Measurements from ENCODE around the gene DZIP1L. TPM values are rescaled to one million over a fixed set of nuclear protein-coding genes. Genes with fewer than 3 reads are reported as not detected.
"Not testable (repeated sequence)": the region's sequence is repeated elsewhere in the genome, so short reads cannot be mapped to it uniquely, and the experiment has no call there.

The DZIP1L gene
- total and polyA plus RNA-seq, 9 donors, result 4.9 to 29.0 (median 18.9) TPM

- Histone ChIP-seq H3K9me3 (no peaks in the 10 kb centered on the region), H3K4me3 (no peak overlapping the region), H3K4me1 (ENCODE audit: insufficient read depth) (peaks cover 2% of the 10 kb centered on the region), H3K27me3 (no peaks in the 10 kb centered on the region), H3K36me3 (no peaks in the 10 kb centered on the region), H3K27ac (no peak overlapping the region)
- intact Hi-C loops (cut with DNase I), result no loop called here
- WGBS, 3 donors, result 85 to 88% (median 86%) methylated on average over 8 of the region's 8 CpGs
- no peak for TF ChIP-seq CTCF (IDR thresholded peaks at IDR 0.05)
- TF ChIP-seq EP300 (IDR thresholded peaks at IDR 0.05), result no peak
- no peak for TF ChIP-seq POLR2A (IDR thresholded peaks at IDR 0.05)
- no peak for DNase-seq
Measured at GRCh38 chr3:138112362-138112761, 3.0 kb downstream of the DZIP1L start.

- intact Hi-C loops (cut with DNase I), result no loop called here
- H3K9me3 ChIP-seq, result no peaks in the 10 kb centered on the region
- H3K36me3 ChIP-seq, result no peaks in the 10 kb centered on the region
- H3K27me3 ChIP-seq, result no peaks in the 10 kb centered on the region
- TF ChIP-seq POLR2A (IDR thresholded peaks at IDR 0.05), result no peak
- DNase-seq, result no peak
- WGBS, 3 donors, result 96 to 97% (median 97%) methylated on average over 1 of the region's 1 CpG
- no peaks in the 10 kb centered on the region for H3K4me1 ChIP-seq (ENCODE audit: insufficient read depth)
- H3K27ac ChIP-seq, result no peak overlapping the region
- H3K4me3 ChIP-seq, result no peak overlapping the region
Measured at GRCh38 chr3:138105598-138105997, 9.8 kb downstream of the DZIP1L start.

- Histone ChIP-seq H3K4me3 (no peak overlapping the region), H3K27me3 (no peaks in the 10 kb centered on the region), H3K4me1 (ENCODE audit: insufficient read depth) (no peaks in the 10 kb centered on the region), H3K27ac (no peak overlapping the region), H3K9me3 (no peaks in the 10 kb centered on the region), H3K36me3 (no peaks in the 10 kb centered on the region)
- intact Hi-C loops (cut with DNase I), result no loop called here
- DNase-seq, result no peak
- TF ChIP-seq EP300 (IDR thresholded peaks at IDR 0.05) (no peak), POLR2A (IDR thresholded peaks at IDR 0.05) (no peak)
- WGBS, 3 donors, result 93 to 98% (median 95%) methylated on average over 19 of the region's 19 CpGs
Measured at GRCh38 chr3:138103466-138103865, 11.9 kb downstream of the DZIP1L start.

DNA sequence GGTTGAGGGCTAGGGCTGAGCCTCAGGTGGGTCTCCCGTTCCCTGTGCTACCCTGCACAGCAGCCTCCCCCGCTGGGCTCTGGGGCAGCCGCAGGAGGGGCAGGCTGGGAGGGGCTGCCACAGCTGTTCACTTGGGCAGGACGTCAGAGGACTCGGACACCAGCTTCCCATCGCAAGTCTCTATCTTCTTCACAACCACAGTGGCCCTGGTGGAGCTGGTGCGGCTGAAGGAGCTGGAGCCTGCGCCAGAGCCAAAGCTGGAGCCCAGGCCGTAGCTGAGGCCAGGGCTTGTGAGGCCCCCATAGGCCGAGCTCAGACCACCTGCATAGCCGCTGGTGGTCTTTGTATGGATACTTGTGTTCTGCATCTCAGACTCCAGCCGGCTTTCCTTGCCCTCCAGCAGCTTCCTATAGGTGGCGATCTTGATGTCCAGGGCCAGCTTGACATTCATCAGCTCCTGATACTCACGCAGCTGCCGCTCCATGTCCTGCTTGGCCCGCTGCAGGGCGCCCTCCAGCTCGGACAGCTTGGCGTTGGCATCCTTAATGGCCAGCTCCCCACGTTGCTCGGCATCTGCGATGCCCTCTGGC lies 14.0 kb downstream of the DZIP1L start:
- H3K4me3 ChIP-seq; intact Hi-C loops (cut with DNase I); H3K9me3 ChIP-seq; H3K36me3 ChIP-seq; H3K27me3 ChIP-seq; H3K27ac ChIP-seq; H3K4me1 ChIP-seq (ENCODE audit: insufficient read depth); DNase-seq: not testable (repeated sequence)
- 86 to 92% (median 87%) methylated on average over 22 of the region's 22 CpGs for WGBS, 3 donors

GRCh38 chr3:138099417-138099816 lies 16.0 kb downstream of the DZIP1L start:
- Histone ChIP-seq H3K27me3 (no peaks in the 10 kb centered on the region), H3K4me3 (no peak overlapping the region), H3K9me3 (no peaks in the 10 kb centered on the region), H3K27ac (no peak overlapping the region), H3K4me1 (ENCODE audit: insufficient read depth) (no peaks in the 10 kb centered on the region), H3K36me3 (no peaks in the 10 kb centered on the region)
- intact Hi-C loops (cut with DNase I), result no loop called here
- no peak for DNase-seq
- no peak for TF ChIP-seq EP300 (IDR thresholded peaks at IDR 0.05)
- TF ChIP-seq POLR2A (IDR thresholded peaks at IDR 0.05), result no peak
- TF ChIP-seq CTCF (IDR thresholded peaks at IDR 0.05), result no peak

DNA sequence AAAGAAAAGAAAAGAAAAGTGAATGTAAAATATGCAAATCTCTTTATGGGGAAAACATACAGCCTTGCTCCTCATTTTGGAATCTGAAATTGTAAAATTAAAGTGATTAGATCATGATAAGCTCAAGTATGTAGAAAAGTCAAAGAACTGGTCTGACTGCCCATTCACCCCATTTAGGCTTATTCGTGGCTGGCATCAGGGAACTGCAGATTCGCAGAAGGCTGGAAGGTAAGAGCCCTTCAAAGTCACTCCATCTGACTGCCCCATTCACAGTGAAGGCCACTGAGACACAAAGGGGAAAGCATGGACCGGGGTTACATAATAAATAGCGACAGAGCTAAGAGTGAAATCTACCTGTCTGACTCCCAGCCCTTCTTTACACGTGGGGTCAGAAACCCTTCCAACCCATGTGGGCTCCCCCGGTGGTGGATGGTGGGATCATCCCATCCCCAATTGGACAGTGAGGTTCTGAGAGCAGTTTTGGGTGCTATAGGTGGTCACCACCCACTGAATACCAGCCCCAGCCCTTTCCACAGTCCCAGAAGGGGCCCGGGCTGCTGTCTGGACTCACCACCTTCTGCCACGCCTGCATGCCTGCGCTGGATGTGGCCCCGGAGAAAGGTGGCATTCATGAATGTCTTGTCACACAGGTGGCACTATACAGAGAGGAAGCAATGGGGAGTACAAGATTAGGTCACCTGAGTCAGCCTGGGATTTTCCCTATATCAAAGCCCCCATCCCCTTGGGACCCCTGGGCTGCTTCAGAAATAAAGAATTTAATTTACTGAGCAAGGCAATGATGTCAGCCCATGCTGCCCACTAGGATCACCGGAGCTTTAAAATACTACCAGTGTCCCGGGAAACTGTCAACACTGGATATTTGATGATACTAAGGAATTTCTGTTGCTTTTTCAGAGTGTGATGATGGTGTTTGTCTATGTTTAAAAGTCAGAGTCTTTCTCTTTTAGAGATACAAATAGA lies 17.9 kb downstream of the DZIP1L start:
- Histone ChIP-seq H3K27me3 (no peaks in the 10 kb centered on the region), H3K4me3 (no peak overlapping the region), H3K36me3 (no peaks in the 10 kb centered on the region), H3K27ac (no peak overlapping the region), H3K9me3 (no peaks in the 10 kb centered on the region), H3K4me1 (ENCODE audit: insufficient read depth) (no peaks in the 10 kb centered on the region)
- WGBS, 3 donors, result 86 to 87% (median 87%) methylated on average over 12 of the region's 12 CpGs
- intact Hi-C loops (cut with DNase I), result no loop called here
- no peak for DNase-seq
- no peak for TF ChIP-seq POLR2A (IDR thresholded peaks at IDR 0.05)
